LNCAP (cell line): ENCODE data around the gene GPC3.

ENCODE experiments used
- CTCF ChIP-seq: fragments of 450-650 bp; IDR thresholded peaks from 2 replicates; pipeline ENCODE4 v1.5.1; 2017; ENCODE audit warnings: mild to moderate bottlenecking

Gene GPC3

GRCh38 chrX:133706890-133707289 is 278.5 kb downstream of the GPC3 start:
- TF ChIP-seq CTCF, result no peak

GRCh38 chrX:133702230-133702629 is 283.2 kb downstream of the GPC3 start:
- TF ChIP-seq CTCF, result no peak

GRCh38 chrX:133699023-133699728 is 286.2 kb downstream of the GPC3 start:
- no peak for TF ChIP-seq CTCF

GRCh38 chrX:133698298-133698697 is 287.1 kb downstream of the GPC3 start:
- no peak for TF ChIP-seq CTCF

GRCh38 chrX:133697656-133698055 is 287.7 kb downstream of the GPC3 start:
- no peak for TF ChIP-seq CTCF

- no peak for TF ChIP-seq CTCF
Observed at GRCh38 chrX:133689997-133690599, 295.3 kb downstream of the GPC3 start.

GRCh38 chrX:133685822-133686221 is 299.6 kb downstream of the GPC3 start:
- TF ChIP-seq CTCF, result no peak
